ACC112 (cell line): Measurements from ENCODE around the gene SDF2.
"Not testable (repeated sequence)": the region's sequence is repeated elsewhere in the genome, so short reads cannot be mapped to it uniquely, and the experiment has no call there.

ENCODE experiments used
- H2AFZ ChIP-seq: fragments of 200-600 bp; sonication (generic); one replicate; pipeline ENCODE4 v1.6.0; 2017; ENCODE audit warnings: antibody characterized with exemption, low read length; ENCODE audit not compliant: unreplicated experiment
- H3K27ac ChIP-seq: fragments of 200-600 bp; sonication (generic); 2 replicates; pipeline ENCODE4 v1.5.1; 2014; ENCODE audit warnings: low read depth, mild to moderate bottlenecking, antibody characterized with exemption, low read length, moderate library complexity
- H3K27me3 ChIP-seq: fragments of 200-600 bp; sonication (generic); 2 replicates; pipeline ENCODE4 v1.6.1; 2014; ENCODE audit warnings: mild to moderate bottlenecking, antibody characterized with exemption, low read length, moderate library complexity, mixed read lengths; ENCODE audit not compliant: insufficient read depth
- H3K36me3 ChIP-seq: fragments of 200-600 bp; sonication (generic); 2 replicates; pipeline ENCODE4 v1.6.1; 2016; ENCODE audit warnings: mild to moderate bottlenecking, antibody characterized with exemption, low read length, moderate library complexity, mixed read lengths; ENCODE audit not compliant: insufficient read depth
- H3K4me1 ChIP-seq: fragments of 200-600 bp; sonication (generic); one replicate; pipeline ENCODE4 v1.6.1; 2016; ENCODE audit warnings: low read length, mixed read lengths; ENCODE audit not compliant: insufficient read depth, unreplicated experiment, control insufficient read depth
- H3K4me3 ChIP-seq: fragments of 200-600 bp; sonication (generic); 2 replicates; pipeline ENCODE4 v1.5.1; 2014; ENCODE audit warnings: mild to moderate bottlenecking, low read depth, low read length
- H3K79me2 ChIP-seq: fragments of 200-600 bp; sonication (generic); one replicate; pipeline ENCODE4 v1.6.0; 2016; ENCODE audit warnings: low read length; ENCODE audit not compliant: control insufficient read depth, unreplicated experiment, insufficient read depth

Gene SDF2

GRCh38 chr17:28610376-28610775, 51.3 kb downstream of the SDF2 start:
- H3K36me3 ChIP-seq, result no peaks in the 10 kb centered on the region
- H3K4me1 ChIP-seq, result no peaks in the 10 kb centered on the region
- no peak overlapping the region for H3K4me3 ChIP-seq
- H3K27me3 ChIP-seq, result no peaks in the 10 kb centered on the region
- no peak overlapping the region for H2AFZ ChIP-seq
- H3K27ac ChIP-seq, result no peak overlapping the region
- no peaks in the 10 kb centered on the region for H3K79me2 ChIP-seq

- H3K27ac ChIP-seq, H2AFZ ChIP-seq: not testable (repeated sequence)
Measured at GRCh38 chr17:28604031-28604430, 57.7 kb downstream of the SDF2 start.

GRCh38 chr17:28599311-28600184, 62.2 kb downstream of the SDF2 start:
- Histone ChIP-seq H3K27me3 (no peaks in the 10 kb centered on the region), H3K4me3 (peak overlapping the region; percentile 95), H3K79me2 (peaks cover 16% of the 10 kb centered on the region), H3K4me1 (peaks cover 7% of the 10 kb centered on the region), H3K36me3 (no peaks in the 10 kb centered on the region), H3K27ac (peak overlapping the region; percentile 91), H2AFZ (peak overlapping the region; percentile 69)

More at GRCh38 chr17:28604031-28604430, 57.7 kb downstream of the SDF2 start:
- not testable (repeated sequence) for H3K4me3 ChIP-seq, H3K4me1 ChIP-seq, H3K27me3 ChIP-seq, H3K36me3 ChIP-seq, H3K79me2 ChIP-seq

GRCh38 chr17:28598799-28599310, 62.9 kb downstream of the SDF2 start, which contains the start of gene SPAG5:
Gene SPAG5, minus strand, starts transcription at chr17:28599025. Its CDS starts 79 bp downstream, at chr17:28598946.
- Histone ChIP-seq H3K27me3 (no peaks in the 10 kb centered on the region), H3K27ac (peak within 1 kb of the TSS; percentile 91), H2AFZ (peak within 1 kb of the TSS; percentile 94), H3K4me3 (peak within 1 kb of the TSS; percentile 95), H3K4me1 (peaks cover 7% of the 10 kb centered on the region), H3K36me3 (no peaks in the 10 kb centered on the region), H3K79me2 (peaks cover 16% of the 10 kb centered on the region)

GRCh38 chr17:28598389-28598788, 63.3 kb downstream of the SDF2 start:
- peak overlapping the region; percentile 95 for H3K4me3 ChIP-seq
- H3K79me2 ChIP-seq, result peaks cover 16% of the 10 kb centered on the region
- H3K27ac ChIP-seq, result peak overlapping the region; percentile 91
- peaks cover 7% of the 10 kb centered on the region for H3K4me1 ChIP-seq
- H2AFZ ChIP-seq, result peak overlapping the region; percentile 94
- no peaks in the 10 kb centered on the region for H3K27me3 ChIP-seq
- H3K36me3 ChIP-seq, result no peaks in the 10 kb centered on the region
